Measurements from ENCODE around the gene PLET1. TPM values are rescaled to one million over a fixed set of nuclear protein-coding genes. Genes with fewer than 3 reads are reported as not detected.

The PLET1 gene
- total and polyA plus RNA-seq, 2 donors (not counting 1 experiment from before 2014, with no cell fraction given): not detected

DNA sequence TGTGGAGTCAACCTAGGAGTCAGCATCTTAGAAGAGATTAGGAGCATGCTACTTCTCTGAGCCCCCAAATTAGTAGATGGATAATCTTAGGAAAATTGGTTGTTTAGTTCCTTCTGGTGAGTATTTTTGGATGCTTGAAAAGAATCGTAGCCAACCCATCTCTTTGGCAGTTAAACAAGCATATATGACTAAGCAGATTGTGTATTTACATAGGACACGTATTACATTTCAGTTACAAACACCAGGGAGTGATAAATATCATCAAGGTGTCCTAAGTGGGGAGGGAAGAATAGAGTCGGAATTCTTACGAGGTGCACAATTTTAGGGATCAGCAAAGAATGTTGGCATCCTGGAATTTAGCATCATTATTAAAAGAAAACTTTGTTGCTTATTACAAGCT, 13.5 kb downstream of the PLET1 start:
- no peak overlapping the region for H3K4me3 ChIP-seq (ENCODE audit: control extremely low read depth in 1 of 5, extremely low read depth in 1 of 5, insufficient read depth in 1 of 5, low read depth in 2 of 5, low read length in 4 of 5)
- H3K36me3 ChIP-seq (replicated peaks in 1 of 2; ENCODE audit: control extremely low read depth in 1 of 2, control insufficient read depth in 1 of 2, extremely low read depth in 1 of 2, insufficient read depth in 2 of 2, low read length in 1 of 2): peaks cover 0 to 5% of the 10 kb centered on the region in 2 experiments
- CTCF ChIA-PET: no interaction called here
- H4K20me1 ChIP-seq (ENCODE audit: control insufficient read depth, insufficient read depth, low read length, poor library complexity, severe bottlenecking): no peaks in the 10 kb centered on the region
- no peak overlapping the region for H3K27ac ChIP-seq (ENCODE audit: low read length in 2 of 2)
- H3K9ac ChIP-seq (ENCODE audit: low read length): no peak overlapping the region
- H3K79me2 ChIP-seq (ENCODE audit: control insufficient read depth, insufficient read depth, low read length): no peaks in the 10 kb centered on the region
- no peaks in the 10 kb centered on the region for H3K4me1 ChIP-seq (ENCODE audit: control insufficient read depth in 2 of 2, insufficient read depth in 2 of 2, low read length in 2 of 2)
- ATAC-seq (ENCODE audit: low read depth) (no peak), DNase-seq (no peak)
- no peaks in the 10 kb centered on the region for H3K27me3 Mint-ChIP-seq
- no peaks in the 10 kb centered on the region for H3K9me3 Mint-ChIP-seq (ENCODE audit: insufficient read depth)
- H3K4me3 Mint-ChIP-seq: no peak overlapping the region
- no CpG with 5 or more reads among the region's 4 CpGs for WGBS (ENCODE audit: insufficient coverage)
- no peaks in the 10 kb centered on the region for H3K9me3 ChIP-seq (ENCODE audit: control extremely low read depth in 1 of 3, control insufficient read depth in 2 of 3, insufficient read depth in 1 of 3, low read length in 2 of 3)
- TF ChIP-seq, protein P1, sequence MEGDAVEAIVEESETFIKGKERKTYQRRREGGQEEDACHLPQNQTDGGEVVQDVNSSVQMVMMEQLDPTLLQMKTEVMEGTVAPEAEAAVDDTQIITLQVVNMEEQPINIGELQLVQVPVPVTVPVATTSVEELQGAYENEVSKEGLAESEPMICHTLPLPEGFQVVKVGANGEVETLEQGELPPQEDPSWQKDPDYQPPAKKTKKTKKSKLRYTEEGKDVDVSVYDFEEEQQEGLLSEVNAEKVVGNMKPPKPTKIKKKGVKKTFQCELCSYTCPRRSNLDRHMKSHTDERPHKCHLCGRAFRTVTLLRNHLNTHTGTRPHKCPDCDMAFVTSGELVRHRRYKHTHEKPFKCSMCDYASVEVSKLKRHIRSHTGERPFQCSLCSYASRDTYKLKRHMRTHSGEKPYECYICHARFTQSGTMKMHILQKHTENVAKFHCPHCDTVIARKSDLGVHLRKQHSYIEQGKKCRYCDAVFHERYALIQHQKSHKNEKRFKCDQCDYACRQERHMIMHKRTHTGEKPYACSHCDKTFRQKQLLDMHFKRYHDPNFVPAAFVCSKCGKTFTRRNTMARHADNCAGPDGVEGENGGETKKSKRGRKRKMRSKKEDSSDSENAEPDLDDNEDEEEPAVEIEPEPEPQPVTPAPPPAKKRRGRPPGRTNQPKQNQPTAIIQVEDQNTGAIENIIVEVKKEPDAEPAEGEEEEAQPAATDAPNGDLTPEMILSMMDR (IDR thresholded peaks at IDR 0.05): no peak
- TF ChIP-seq EZH2 (IDR thresholded peaks at IDR 0.05; ENCODE audit: borderline replicate concordance, insufficient read depth, low read depth, low read length, poor library complexity, severe bottlenecking): no peak
- H3K27me3 ChIP-seq (replicated peaks in 1 of 4; ENCODE audit: control extremely low read depth in 1 of 4, control insufficient read depth in 3 of 4, insufficient read depth in 4 of 4, low read length in 3 of 4): no peaks in the 10 kb centered on the region
- intact Hi-C loops (cut with micrococcal nuclease): no loop called here
- H2AFZ ChIP-seq (ENCODE audit: insufficient read depth, low read depth, low read length, poor library complexity, severe bottlenecking): no peak overlapping the region
- POLR2A ChIA-PET: no interaction called here
- no peaks in the 10 kb centered on the region for H3K4me1 Mint-ChIP-seq
- no peak overlapping the region for H3K4me2 ChIP-seq (replicated peaks; ENCODE audit: low read depth, low read length, poor library complexity, severe bottlenecking)
- H3K27ac Mint-ChIP-seq: no peak overlapping the region

DNA sequence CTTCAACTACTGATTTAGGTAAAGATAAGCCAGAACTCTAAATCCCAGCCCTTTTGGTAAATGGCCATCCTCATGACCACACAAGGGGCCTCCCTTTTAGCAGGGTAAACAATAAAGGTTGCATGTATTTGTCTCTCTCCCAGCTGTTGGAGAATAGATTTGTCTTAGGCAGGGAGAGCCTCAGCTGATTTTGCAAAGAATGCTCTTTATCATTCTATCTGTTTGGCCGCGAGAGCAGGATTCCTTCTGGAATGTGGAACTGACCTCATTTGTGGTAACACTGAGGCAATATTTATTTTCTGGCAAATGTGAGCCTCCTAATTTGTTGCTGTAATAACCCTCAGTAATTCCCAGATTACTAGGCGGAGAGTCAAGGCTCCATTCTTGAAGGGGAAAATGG, 19.2 kb downstream of the PLET1 start:
- Histone ChIP-seq H3K9ac (ENCODE audit: low read length) (no peak overlapping the region), H3K79me2 (ENCODE audit: control insufficient read depth, insufficient read depth, low read length) (no peaks in the 10 kb centered on the region), H3K36me3 (replicated peaks in 1 of 2; ENCODE audit: control extremely low read depth in 1 of 2, control insufficient read depth in 1 of 2, extremely low read depth in 1 of 2, insufficient read depth in 2 of 2, low read length in 1 of 2) (peaks cover 16 to 17% of the 10 kb centered on the region in 2 experiments), H3K4me2 (replicated peaks; ENCODE audit: low read depth, low read length, poor library complexity, severe bottlenecking) (no peak overlapping the region), H3K4me3 (ENCODE audit: control extremely low read depth in 1 of 5, extremely low read depth in 1 of 5, insufficient read depth in 1 of 5, low read depth in 2 of 5, low read length in 4 of 5) (no peak overlapping the region), H3K4me1 (ENCODE audit: control insufficient read depth in 2 of 2, insufficient read depth in 2 of 2, low read length in 2 of 2) (peaks cover 2 to 5% of the 10 kb centered on the region in 2 donors), H3K27ac (ENCODE audit: low read length in 2 of 2) (no peak overlapping the region), H3K27me3 (replicated peaks in 1 of 4; ENCODE audit: control extremely low read depth in 1 of 4, control insufficient read depth in 3 of 4, insufficient read depth in 4 of 4, low read length in 3 of 4) (no peaks in the 10 kb centered on the region), H4K20me1 (ENCODE audit: control insufficient read depth, insufficient read depth, low read length, poor library complexity, severe bottlenecking) (no peaks in the 10 kb centered on the region), H2AFZ (ENCODE audit: insufficient read depth, low read depth, low read length, poor library complexity, severe bottlenecking) (no peak overlapping the region), H3K9me3 (ENCODE audit: control extremely low read depth in 1 of 3, control insufficient read depth in 2 of 3, insufficient read depth in 1 of 3, low read length in 2 of 3) (no peaks in the 10 kb centered on the region)
- ATAC-seq (ENCODE audit: low read depth) (no peak), DNase-seq (no peak)
- WGBS (ENCODE audit: insufficient coverage): 100% methylated on average over 2 of the region's 3 CpGs
- Mint-ChIP-seq H3K27ac (no peak overlapping the region), H3K27me3 (no peaks in the 10 kb centered on the region), H3K4me1 (peaks cover 4% of the 10 kb centered on the region), H3K4me3 (no peak overlapping the region), H3K9me3 (ENCODE audit: insufficient read depth) (no peaks in the 10 kb centered on the region)
- TF ChIP-seq, protein P1 (IDR thresholded peaks at IDR 0.05): no peak
- TF ChIP-seq EZH2 (IDR thresholded peaks at IDR 0.05; ENCODE audit: borderline replicate concordance, insufficient read depth, low read depth, low read length, poor library complexity, severe bottlenecking): no peak
- intact Hi-C loops (cut with micrococcal nuclease): no loop called here
- ChIA-PET CTCF (interaction anchor here (0.7 to 2.0 kb wide), 4 partner anchors 11 to 38 kb away, joined by 3 to 6 read pairs (median 4); no protein-coding TSS in a partner anchor), POLR2A (no interaction called here)

All from B cell (primary cell).